Brain pericyte (primary cell): ENCODE data around the gene OR13J1.

Experiments
- DNase-seq: peaks from one replicate; pipeline ENCODE4 v3.0.0-alpha.2; 2012; ENCODE audit warnings: low read depth, low spot score

Gene OR13J1

GRCh38 chr9:35859310-35859989 lies 10.8 kb downstream of the OR13J1 start:
- DNase-seq: no peak

DNA sequence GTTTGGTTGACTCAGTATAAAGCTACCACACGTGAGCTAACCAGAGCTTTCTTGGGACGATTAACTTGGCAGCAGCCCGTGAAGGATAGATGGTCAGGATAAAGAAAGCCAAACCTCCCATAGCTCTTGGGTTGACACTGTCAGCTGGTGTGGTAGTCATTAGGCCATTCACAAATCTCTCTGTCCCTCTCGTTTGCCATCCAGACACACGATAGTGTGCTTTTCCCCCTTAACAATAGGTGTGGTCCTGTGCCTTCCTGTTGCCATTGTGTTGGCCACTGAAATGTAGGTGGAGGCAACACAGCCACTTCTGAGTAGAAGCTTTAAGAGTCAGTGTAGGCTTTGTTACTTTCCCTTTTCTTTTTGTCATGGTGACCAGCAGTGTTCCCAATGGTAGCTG lies 11.7 kb downstream of the OR13J1 start:
- no peak for DNase-seq

DNA sequence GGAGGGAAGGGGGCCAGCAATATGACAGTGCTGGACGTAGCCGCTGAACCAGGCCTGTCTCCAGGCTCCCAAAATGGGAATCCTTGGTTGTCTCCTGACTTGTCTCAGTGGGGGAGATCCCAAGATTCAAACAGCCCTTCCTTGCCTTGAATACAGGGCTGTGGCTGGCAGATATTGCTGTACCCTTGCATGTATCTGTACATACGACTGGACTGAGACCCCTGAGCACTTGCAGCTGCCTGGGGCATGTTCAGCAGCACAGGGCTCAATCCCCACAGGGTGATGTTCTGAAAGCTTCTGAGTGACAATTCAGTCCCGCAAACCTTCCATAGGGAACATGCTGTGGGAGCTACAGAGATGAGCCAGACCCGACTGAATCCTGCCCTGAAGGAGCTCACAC lies 13.3 kb downstream of the OR13J1 start:
- no peak for DNase-seq

DNA sequence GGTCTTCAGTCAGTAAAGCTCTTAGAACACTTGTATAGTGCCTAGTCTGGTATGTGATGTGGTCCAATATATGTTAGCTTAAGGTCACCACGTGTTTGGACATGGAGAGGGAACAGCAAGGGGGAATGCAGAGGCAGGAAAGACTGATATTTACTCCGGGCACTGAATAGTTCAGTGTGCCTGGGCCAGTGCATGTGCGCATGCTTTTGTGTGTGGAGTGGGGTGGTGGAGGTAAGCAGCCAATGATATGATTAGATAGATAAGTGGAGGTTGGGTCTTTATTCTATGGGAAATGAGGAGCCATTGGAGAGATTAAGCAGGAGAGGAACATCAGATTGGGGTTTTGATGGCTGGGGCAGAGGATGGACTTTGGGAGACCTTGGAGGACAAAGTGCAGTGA lies 14.0 kb downstream of the OR13J1 start:
- DNase-seq: no peak

DNA sequence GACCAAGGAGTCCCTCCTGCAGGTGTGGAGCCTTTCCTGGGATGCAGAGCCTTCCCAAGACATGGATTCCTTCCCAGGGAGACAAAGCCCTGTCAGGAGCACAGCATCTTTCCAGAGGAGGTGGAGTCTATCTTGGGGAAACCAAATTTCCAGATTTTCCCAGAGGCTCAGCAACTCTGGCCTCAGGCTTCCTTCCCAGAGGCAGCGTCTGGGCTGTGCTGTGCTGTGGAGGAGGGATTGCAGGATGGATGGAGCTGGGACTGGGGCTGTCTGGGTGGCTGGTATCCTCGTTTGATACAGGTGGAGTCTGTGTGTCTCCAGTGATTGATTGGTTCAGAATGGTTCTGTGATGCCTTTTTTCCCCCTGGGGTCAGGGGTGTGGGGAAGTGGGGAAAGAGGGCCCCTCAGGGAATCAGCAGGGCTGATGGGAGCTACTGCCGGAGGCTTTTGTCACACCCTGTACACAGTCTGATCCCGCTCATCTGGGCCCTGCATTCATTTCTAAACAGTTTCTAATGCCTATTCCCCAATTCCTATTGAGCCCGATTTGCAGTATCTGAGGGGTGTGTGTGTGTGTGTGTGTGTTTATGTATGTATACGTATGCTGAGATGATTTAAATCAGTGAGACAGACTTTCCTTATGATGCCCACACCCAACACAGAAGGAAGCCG lies 16.0 kb downstream of the OR13J1 start:
- no peak for DNase-seq

DNA sequence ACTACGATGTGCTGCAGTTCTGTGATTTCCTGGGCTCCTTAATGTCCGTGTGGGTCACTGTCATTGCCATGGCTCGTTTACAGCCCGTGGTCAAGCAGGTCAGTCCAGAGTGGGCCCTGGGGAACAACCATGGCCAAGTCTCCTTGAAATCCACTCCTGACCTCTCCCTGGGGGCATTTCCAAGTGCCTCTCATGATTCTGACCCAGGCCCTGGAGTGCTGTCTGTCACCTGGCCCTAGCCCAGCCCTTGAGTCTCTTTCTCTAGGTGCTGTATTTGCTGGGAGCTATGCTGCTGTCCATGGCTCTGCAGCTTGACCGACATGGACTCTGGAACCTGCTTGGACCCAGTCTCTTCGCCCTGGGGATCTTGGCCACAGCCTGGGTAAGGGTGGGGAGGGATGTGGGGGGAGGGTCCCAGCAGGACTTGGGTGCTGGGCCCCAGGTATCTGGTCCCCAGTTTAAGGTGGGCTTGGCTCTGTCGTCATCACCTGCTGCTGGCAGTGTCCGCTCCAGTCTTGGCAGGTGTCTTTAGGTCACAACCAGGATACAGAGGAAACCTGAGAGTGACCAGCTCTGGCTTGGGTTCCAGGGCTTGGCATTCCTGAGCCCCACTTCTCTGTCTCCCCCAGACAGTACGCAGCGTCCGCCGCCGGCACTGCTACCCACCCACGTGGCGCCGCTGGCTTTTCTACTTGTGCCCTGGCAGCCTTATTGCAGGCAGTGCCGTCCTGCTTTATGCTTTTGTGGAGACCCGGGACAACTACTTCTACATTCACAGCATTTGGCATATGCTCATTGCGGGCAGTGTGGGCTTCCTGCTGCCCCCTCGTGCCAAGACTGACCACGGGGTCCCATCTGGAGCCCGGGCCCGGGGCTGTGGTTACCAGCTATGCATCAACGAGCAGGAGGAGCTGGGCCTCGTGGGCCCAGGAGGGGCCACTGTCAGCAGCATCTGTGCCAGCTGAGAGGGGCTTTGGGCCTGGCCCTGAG lies 17.0 kb downstream of the OR13J1 start:
- DNase-seq: no peak

DNA sequence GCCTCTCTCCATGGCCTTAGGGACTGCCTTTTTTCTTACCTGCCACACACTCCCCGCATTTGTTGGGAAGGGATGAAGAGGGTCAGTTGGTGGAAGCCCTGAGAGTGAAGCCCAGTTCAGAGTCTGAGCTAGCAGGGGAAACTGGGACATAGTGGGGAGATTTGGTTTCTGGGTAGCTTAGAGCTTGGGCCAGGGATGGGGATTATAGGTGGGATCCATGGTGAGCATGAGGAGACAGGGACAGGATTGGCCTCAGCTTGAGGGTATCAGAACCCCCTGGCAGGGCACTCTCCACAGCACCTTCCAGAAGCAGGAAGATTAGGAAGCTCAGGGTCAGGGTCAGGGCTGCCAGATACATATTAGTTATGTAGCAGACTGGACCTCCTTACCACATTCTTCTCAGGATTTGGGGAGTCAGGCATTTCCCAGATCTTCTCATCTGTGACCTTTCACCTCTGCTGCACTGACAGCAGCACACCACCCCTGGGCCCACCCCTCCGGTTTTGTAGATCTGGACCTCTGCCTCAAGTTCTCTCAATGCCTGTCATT lies 17.9 kb downstream of the OR13J1 start:
- no peak for DNase-seq

GRCh38 chr9:35847792-35848572 lies 22.2 kb downstream of the OR13J1 start:
- DNase-seq: no peak

DNA sequence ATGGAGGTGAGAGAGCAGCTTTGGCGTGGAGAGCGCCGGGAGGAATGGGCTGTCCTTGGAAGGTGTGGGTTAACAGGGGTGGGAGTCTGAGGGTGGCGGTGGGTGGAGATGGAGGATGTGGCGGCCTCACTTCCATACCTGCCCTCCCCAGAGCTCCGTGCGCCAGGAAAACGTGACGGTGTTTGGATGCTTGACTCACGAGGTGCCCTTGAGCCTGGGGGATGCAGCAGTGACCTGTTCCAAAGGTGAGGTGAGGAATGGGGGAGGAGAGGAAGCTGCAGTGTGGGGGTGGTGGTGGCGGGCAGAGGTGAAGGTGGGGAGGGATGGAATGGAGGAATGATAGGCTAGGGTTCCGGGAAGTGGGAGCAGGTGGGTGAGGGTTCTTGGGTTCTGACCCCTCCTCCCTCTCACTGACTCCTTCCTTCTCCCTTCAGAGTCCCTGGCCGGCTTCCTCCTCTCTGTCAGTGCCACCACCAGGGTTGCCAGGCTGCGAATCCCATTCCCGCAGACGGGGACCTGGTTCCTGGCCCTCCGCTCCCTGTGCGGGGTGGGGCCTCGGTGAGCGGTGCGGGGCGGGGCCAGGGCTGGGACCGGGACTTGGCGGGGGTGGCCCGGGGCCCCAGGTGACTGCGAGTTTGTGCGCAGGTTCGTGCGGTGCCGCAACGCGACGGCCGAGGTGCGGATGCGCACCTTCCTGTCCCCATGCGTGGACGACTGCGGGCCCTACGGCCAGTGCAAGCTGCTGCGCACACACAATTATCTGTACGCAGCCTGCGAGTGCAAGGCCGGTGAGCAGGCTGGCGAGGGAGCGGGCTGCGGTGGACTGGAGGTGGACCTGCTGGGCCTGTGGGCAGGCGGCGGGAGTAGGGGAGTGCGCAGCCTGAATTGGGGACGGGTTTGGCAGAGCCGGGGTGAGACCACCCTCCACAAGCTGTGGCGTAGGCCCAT lies 24.1 kb downstream of the OR13J1 start:
- DNase-seq: no peak

- DNase-seq: no peak
Measured at GRCh38 chr9:35844628-35845270, 25.5 kb downstream of the OR13J1 start.

DNA sequence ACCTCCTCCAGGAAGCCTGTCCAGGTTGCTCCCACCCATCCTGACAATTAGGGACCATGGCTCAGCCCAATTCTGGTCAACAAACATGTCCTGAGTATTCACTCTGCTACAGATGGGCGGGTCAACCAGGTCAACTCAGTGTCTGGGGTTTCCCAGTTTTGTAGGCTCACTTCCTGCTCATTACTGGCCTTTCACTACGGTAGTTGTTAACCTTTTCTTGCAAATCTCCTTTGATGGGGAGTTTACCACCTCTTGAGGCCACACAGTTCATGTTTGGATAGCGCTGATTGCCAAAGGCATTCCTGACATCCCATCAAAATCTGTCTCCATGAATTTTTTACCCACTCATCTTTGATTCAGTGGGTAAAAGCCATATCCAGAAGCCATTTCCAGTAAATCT lies 27.4 kb downstream of the OR13J1 start:
- no peak for DNase-seq

GRCh38 chr9:35842020-35842745 lies 28.0 kb downstream of the OR13J1 start:
- no peak for DNase-seq

DNA sequence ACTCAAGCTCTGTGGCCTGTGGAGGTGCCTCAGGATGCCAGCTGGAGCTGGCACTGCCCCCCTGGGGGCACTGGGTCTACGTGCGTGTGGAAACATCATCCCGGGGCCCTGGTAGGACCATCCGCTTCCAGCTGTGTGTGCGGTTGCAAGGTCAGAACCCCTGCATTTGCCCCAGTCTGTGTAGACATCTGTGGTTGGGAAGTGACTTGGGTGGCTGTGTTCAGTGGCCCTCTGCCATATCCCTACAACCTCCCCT lies 28.6 kb downstream of the OR13J1 start:
- DNase-seq: no peak

- no peak for DNase-seq
Measured at GRCh38 chr9:35840881-35841644, 29.1 kb downstream of the OR13J1 start.

- no peak for DNase-seq
Measured at GRCh38 chr9:35839926-35840325, 30.3 kb downstream of the OR13J1 start.

- no peak for DNase-seq
Measured at GRCh38 chr9:35836595-35836994, 33.6 kb downstream of the OR13J1 start.

GRCh38 chr9:35835766-35836165 lies 34.4 kb downstream of the OR13J1 start:
- DNase-seq: no peak

DNA sequence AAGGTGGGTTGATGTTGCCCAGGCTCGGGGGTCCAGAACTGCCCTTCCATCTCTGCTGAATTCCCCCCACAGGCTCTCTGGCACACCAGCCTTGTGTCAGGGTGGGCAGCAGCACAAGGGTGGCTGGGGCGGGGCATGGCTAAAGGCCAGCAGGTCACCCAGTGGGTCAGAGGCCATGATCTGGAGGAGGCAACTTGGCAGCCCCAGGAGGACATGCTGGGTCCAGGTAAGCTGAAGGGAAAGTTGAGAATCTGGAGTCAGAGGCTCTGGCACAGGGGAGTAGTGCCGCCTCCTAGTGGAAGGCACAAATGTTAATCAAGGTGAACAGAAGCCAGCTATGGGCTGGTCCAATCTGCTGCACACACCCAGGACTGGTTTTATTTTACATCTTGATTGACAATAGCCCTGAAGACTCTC lies 35.0 kb downstream of the OR13J1 start:
- no peak for DNase-seq
